K562 (cell line): ENCODE data around the gene PAQR7. TPM values are rescaled to one million over a fixed set of nuclear protein-coding genes. Genes with fewer than 3 reads are reported as not detected.

Source experiments
- CBFB ChIP-seq: sonication (generic); formaldehyde crosslinking; IDR thresholded peaks from 2 replicates; pipeline ENCODE4 v1.4.0; 2020; ENCODE audit warnings: mild to moderate bottlenecking, missing genetic modification reagents
- CBX3 ChIP-seq, 2 experiments: IDR thresholded peaks; 1 replicate in 1 of 2; 2 replicates in 1 of 2; pipeline ENCODE4 v1.6.1; 2012; ENCODE audit warnings: inconsistent platforms in 2 of 2, low read length in 2 of 2, borderline replicate concordance in 1 of 2, control low read depth in 1 of 2
- COPS2 ChIP-seq: fragments of 450-650 bp; conservative IDR thresholded peaks from 2 replicates; pipeline ENCODE4 v1.6.1; 2016; ENCODE audit warnings: mild to moderate bottlenecking, moderate library complexity
- FOXA1 ChIP-seq: fragments of 450-650 bp; IDR thresholded peaks from 2 replicates; pipeline ENCODE4 v1.6.1; 2016; ENCODE audit warnings: mild to moderate bottlenecking, borderline replicate concordance
- GABPB1 ChIP-seq: sonication (generic); formaldehyde crosslinking; IDR thresholded peaks from 2 replicates; pipeline ENCODE4 v1.8.0; 2022; ENCODE audit warnings: mild to moderate bottlenecking, missing genetic modification reagents
- KAT7 ChIP-seq: sonication (generic); formaldehyde crosslinking; IDR thresholded peaks from 2 replicates; pipeline ENCODE4 v1.8.0; 2022; ENCODE audit warnings: missing genetic modification reagents, mild to moderate bottlenecking, borderline replicate concordance
- MIER1 ChIP-seq: fragments of 450-650 bp; IDR thresholded peaks from 2 replicates; pipeline ENCODE4 v1.6.1; 2016; ENCODE audit warnings: antibody characterized with exemption, mild to moderate bottlenecking, low read depth
- OTX1 ChIP-seq: fragments of 450-650 bp; formaldehyde crosslinking; IDR thresholded peaks from 2 replicates; pipeline ENCODE4 v1.4.0; 2022; ENCODE audit warnings: mild to moderate bottlenecking
- RNF2 ChIP-seq: sonication (generic); IDR thresholded peaks from 2 replicates; pipeline ENCODE4 v1.6.1; 2016
- SLC30A9 ChIP-seq: fragments of 250-450 bp; sonication (Bioruptor Pico); IDR thresholded peaks from 2 replicates; pipeline ENCODE4 v1.8.0; 2022; ENCODE audit warnings: mild to moderate bottlenecking, moderate library complexity
- ZNF408 ChIP-seq: fragments of 250-450 bp; sonication (Bioruptor Pico); IDR thresholded peaks from 2 replicates; pipeline ENCODE4 v1.4.0; 2020; ENCODE audit warnings: low read depth, mild to moderate bottlenecking, moderate library complexity
- polyA plus RNA-seq, 8 experiments: library from polyadenylated mRNA; depleted of rRNA in 4 of 8; stranded (reverse) in 5 of 8; unstranded in 3 of 8; fragments of >200 nt; fragmentation: Nextera tagmentation in 2 of 8; fragmentation: Illumina TruSeq in 1 of 8; extraction: Ambion mirVana in 2 of 8; extraction: Trizol in 1 of 8; gene quantifications; 2 replicates each; pipeline versions ENCODE4 v1.2.1 to v1.2.3, GENCODE V29; 2011 to 2014; ENCODE audit warnings: inconsistent platforms in 1 of 8, missing spikeins in 1 of 8
- total RNA-seq, 7 experiments: library from RNA; depleted of rRNA in 6 of 7; stranded (reverse); fragments of >200 nt in 6 of 7; fragmentation: Illumina TruSeq in 2 of 7; extraction: Trizol in 2 of 7; gene quantifications; 2 replicates each; pipeline versions ENCODE4 v1.2.1 to v1.2.3, GENCODE V29; 2011 to 2021; ENCODE audit warnings: low replicate concordance in 1 of 7
- TF ChIP-seq, protein P1 (sequence below): sonication (generic); formaldehyde crosslinking; IDR thresholded peaks from 2 replicates; pipeline ENCODE4 v1.8.0; 2022; ENCODE audit warnings: missing genetic modification reagents, mild to moderate bottlenecking, moderate library complexity, borderline replicate concordance
- TF ChIP-seq, protein P2 (sequence below): sonication (generic); formaldehyde crosslinking; IDR thresholded peaks from 2 replicates; pipeline ENCODE4 v1.8.1; 2023; ENCODE audit warnings: mild to moderate bottlenecking, missing genetic modification reagents, moderate library complexity
- TF ChIP-seq, protein P3 (sequence below): fragments of 450-650 bp; formaldehyde crosslinking; IDR thresholded peaks from 2 replicates; pipeline ENCODE4 v1.4.0; 2022; ENCODE audit warnings: missing genetic modification characterization
- TF ChIP-seq, protein P4 (sequence below): fragments of 450-650 bp; IDR thresholded peaks from 2 replicates; pipeline ENCODE4 v1.6.1; 2016; ENCODE audit warnings: missing biosample characterization, missing genetic modification characterization
- TF ChIP-seq, protein P5 (sequence below): fragments of 450-650 bp; formaldehyde crosslinking; IDR thresholded peaks from 2 replicates; pipeline ENCODE4 v1.4.0; 2020; ENCODE audit warnings: mild to moderate bottlenecking, moderate library complexity
- TF ChIP-seq, protein P6 (sequence below): sonication (generic); formaldehyde crosslinking; IDR thresholded peaks from 2 replicates; pipeline ENCODE4 v1.8.1; 2022; ENCODE audit warnings: missing genetic modification reagents
- TF ChIP-seq, protein P7 (sequence below): sonication (generic); formaldehyde crosslinking; IDR thresholded peaks from 2 replicates; pipeline ENCODE4 v1.8.1; 2023; ENCODE audit warnings: mild to moderate bottlenecking, missing genetic modification reagents

Gene PAQR7
- total and polyA plus RNA-seq, 9 of the 15 experiments (the other 6 are each of a cell fraction or from before 2014, with no cell fraction given) = 1.1 to 5.2 (median 2.6) TPM

DNA sequence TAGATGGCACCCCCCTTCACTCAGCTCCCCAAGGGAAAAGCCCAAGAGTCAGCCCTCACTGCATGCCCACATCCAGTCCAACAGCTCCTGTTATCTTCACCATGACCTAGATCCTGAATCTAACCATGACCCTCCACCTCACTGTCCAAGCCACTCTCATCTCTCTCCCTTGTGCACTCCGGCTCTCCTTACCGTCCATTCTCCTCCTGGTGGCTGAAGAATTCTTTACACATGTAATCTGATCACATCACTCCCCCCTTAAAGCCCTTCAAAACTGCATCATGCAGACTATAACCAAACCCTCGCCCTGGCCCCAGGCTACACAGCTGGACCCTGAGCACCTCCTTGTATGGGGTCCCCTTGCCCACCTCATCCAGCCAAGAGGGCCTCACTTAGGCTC lies 14.0 kb upstream of the PAQR7 start (continued):
- TF ChIP-seq, protein P1, sequence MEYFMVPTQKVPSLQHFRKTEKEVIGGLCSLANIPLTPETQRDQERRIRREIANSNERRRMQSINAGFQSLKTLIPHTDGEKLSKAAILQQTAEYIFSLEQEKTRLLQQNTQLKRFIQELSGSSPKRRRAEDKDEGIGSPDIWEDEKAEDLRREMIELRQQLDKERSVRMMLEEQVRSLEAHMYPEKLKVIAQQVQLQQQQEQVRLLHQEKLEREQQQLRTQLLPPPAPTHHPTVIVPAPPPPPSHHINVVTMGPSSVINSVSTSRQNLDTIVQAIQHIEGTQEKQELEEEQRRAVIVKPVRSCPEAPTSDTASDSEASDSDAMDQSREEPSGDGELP (CRISPR knock-in tag) = no peak
- TF ChIP-seq, protein P2, sequence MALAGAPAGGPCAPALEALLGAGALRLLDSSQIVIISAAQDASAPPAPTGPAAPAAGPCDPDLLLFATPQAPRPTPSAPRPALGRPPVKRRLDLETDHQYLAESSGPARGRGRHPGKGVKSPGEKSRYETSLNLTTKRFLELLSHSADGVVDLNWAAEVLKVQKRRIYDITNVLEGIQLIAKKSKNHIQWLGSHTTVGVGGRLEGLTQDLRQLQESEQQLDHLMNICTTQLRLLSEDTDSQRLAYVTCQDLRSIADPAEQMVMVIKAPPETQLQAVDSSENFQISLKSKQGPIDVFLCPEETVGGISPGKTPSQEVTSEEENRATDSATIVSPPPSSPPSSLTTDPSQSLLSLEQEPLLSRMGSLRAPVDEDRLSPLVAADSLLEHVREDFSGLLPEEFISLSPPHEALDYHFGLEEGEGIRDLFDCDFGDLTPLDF (CRISPR knock-in tag) = no peak
- TF ChIP-seq, protein P3, sequence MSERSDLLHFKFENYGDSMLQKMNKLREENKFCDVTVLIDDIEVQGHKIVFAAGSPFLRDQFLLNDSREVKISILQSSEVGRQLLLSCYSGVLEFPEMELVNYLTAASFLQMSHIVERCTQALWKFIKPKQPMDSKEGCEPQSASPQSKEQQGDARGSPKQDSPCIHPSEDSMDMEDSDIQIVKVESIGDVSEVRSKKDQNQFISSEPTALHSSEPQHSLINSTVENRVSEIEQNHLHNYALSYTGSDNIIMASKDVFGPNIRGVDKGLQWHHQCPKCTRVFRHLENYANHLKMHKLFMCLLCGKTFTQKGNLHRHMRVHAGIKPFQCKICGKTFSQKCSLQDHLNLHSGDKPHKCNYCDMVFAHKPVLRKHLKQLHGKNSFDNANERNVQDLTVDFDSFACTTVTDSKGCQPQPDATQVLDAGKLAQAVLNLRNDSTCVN (CRISPR knock-in tag) = peak; percentile 64; the same call in 1 of the 2 replicates
- TF ChIP-seq, protein P4, sequence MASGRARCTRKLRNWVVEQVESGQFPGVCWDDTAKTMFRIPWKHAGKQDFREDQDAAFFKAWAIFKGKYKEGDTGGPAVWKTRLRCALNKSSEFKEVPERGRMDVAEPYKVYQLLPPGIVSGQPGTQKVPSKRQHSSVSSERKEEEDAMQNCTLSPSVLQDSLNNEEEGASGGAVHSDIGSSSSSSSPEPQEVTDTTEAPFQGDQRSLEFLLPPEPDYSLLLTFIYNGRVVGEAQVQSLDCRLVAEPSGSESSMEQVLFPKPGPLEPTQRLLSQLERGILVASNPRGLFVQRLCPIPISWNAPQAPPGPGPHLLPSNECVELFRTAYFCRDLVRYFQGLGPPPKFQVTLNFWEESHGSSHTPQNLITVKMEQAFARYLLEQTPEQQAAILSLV (tag) = no peak
- TF ChIP-seq FOXA1 (no peak), KAT7 (CRISPR knock-in tag) (no peak), COPS2 (no peak), CBFB (CRISPR knock-in tag) (no peak), ZNF408 (CRISPR knock-in tag) (no peak), GABPB1 (no peak), MIER1 (no peak), OTX1 (peak; percentile 72; the same call in 1 of the 2 replicates), RNF2 (no peak), CBX3 (IDR thresholded peaks at IDR 0.05; ENCODE audit: borderline replicate concordance in 1 of 2, low read length in 2 of 2) (no peak), SLC30A9 (CRISPR knock-in tag) (no peak)
- TF ChIP-seq, protein P5, sequence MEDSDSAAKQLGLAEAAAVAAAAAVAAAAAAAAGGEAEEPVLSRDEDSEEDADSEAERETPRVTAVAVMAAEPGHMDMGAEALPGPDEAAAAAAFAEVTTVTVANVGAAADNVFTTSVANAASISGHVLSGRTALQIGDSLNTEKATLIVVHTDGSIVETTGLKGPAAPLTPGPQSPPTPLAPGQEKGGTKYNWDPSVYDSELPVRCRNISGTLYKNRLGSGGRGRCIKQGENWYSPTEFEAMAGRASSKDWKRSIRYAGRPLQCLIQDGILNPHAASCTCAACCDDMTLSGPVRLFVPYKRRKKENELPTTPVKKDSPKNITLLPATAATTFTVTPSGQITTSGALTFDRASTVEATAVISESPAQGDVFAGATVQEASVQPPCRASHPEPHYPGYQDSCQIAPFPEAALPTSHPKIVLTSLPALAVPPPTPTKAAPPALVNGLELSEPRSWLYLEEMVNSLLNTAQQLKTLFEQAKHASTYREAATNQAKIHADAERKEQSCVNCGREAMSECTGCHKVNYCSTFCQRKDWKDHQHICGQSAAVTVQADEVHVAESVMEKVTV (CRISPR knock-in tag) = 0 out of 2 replicates have a peak, but pooled peaks have one; percentile 23
- TF ChIP-seq, protein P6, sequence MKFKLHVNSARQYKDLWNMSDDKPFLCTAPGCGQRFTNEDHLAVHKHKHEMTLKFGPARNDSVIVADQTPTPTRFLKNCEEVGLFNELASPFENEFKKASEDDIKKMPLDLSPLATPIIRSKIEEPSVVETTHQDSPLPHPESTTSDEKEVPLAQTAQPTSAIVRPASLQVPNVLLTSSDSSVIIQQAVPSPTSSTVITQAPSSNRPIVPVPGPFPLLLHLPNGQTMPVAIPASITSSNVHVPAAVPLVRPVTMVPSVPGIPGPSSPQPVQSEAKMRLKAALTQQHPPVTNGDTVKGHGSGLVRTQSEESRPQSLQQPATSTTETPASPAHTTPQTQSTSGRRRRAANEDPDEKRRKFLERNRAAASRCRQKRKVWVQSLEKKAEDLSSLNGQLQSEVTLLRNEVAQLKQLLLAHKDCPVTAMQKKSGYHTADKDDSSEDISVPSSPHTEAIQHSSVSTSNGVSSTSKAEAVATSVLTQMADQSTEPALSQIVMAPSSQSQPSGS = no peak
- TF ChIP-seq, protein P7, sequence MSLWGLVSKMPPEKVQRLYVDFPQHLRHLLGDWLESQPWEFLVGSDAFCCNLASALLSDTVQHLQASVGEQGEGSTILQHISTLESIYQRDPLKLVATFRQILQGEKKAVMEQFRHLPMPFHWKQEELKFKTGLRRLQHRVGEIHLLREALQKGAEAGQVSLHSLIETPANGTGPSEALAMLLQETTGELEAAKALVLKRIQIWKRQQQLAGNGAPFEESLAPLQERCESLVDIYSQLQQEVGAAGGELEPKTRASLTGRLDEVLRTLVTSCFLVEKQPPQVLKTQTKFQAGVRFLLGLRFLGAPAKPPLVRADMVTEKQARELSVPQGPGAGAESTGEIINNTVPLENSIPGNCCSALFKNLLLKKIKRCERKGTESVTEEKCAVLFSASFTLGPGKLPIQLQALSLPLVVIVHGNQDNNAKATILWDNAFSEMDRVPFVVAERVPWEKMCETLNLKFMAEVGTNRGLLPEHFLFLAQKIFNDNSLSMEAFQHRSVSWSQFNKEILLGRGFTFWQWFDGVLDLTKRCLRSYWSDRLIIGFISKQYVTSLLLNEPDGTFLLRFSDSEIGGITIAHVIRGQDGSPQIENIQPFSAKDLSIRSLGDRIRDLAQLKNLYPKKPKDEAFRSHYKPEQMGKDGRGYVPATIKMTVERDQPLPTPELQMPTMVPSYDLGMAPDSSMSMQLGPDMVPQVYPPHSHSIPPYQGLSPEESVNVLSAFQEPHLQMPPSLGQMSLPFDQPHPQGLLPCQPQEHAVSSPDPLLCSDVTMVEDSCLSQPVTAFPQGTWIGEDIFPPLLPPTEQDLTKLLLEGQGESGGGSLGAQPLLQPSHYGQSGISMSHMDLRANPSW = no peak
